Prostate gland (tissue), 2 donors: Measurements from ENCODE around the gene CCDC80. TPM values are rescaled to one million over a fixed set of nuclear protein-coding genes. Genes with fewer than 3 reads are reported as not detected.

Experiments
- DNase-seq: peaks from one replicate; pipeline ENCODE4 v3.0.0-alpha.2; 2019; ENCODE audit warnings: low spot score
- H3K27ac ChIP-seq, 2 donors: fragments of 200-600 bp; sonication (generic); 2 replicates each; pipeline ENCODE4 v1.5.1; 2017 to 2019
- H3K27me3 ChIP-seq: fragments of 200-600 bp; sonication (generic); replicated peaks from 2 replicates; pipeline ENCODE4 v1.5.1; 2019; ENCODE audit not compliant: insufficient read depth
- H3K36me3 ChIP-seq, 2 donors: fragments of 200-600 bp; sonication (generic); 1 replicate in 1 of 2; 2 replicates in 1 of 2; pipeline versions ENCODE4 v1.5.1 to v1.8.1; 2017 to 2019
- H3K4me1 ChIP-seq: fragments of 200-600 bp; sonication (generic); replicated peaks from 2 replicates; pipeline ENCODE4 v1.5.1; 2019
- H3K4me3 ChIP-seq, 2 donors: fragments of 200-600 bp; sonication (generic); 2 replicates each; pipeline ENCODE4 v1.5.1; 2017 to 2019
- H3K9me3 ChIP-seq: fragments of 200-600 bp; sonication (generic); 2 replicates; pipeline ENCODE4 v1.5.1; 2017
- POLR2A ChIP-seq: fragments of 450-650 bp; IDR thresholded peaks from one replicate; pipeline ENCODE4 v1.6.1; 2016; ENCODE audit warnings: antibody characterized with exemption, mild to moderate bottlenecking
- POLR2AphosphoS5 ChIP-seq: sonication (generic); formaldehyde crosslinking; IDR thresholded peaks from one replicate; pipeline ENCODE4 v1.6.1; 2017; ENCODE audit warnings: antibody characterized with exemption
- WGBS: methylation state at CpG from one replicate; pipeline ENCODE4 v1.1.5; 2018; 5-methylcytosine and 5-hydroxymethylcytosine counted together
- intact Hi-C: fragments of 100-400 bp; cut with DNase I; formaldehyde crosslinking; loops from one replicate; pipeline ENCODE4 v1.14.2; 2022
- total RNA-seq, 2 donors: library from RNA; depleted of rRNA; stranded (reverse); fragments of >200 nt; gene quantifications; one replicate each; pipeline ENCODE4 v1.1.0, GENCODE V29; 2016
- TF ChIP-seq, protein P1 (sequence below), 4 experiments: fragments of 200-600 bp in 2 of 4; fragments of 450-650 bp in 2 of 4; sonication (generic) in 2 of 4; IDR thresholded peaks; 1 replicate in 3 of 4; 2 replicates in 1 of 4; pipeline ENCODE4 v1.5.1; 2016 to 2019; ENCODE audit warnings: antibody characterized with exemption in 4 of 4, mild to moderate bottlenecking in 2 of 4, moderate library complexity in 2 of 4

CCDC80 gene
- total RNA-seq, 2 donors from 2014 or later, result 2.7 to 18.4 TPM

- DNase-seq, result no peak
- TF ChIP-seq POLR2AphosphoS5 (no peak), POLR2A (no peak)
- TF ChIP-seq, protein P1, sequence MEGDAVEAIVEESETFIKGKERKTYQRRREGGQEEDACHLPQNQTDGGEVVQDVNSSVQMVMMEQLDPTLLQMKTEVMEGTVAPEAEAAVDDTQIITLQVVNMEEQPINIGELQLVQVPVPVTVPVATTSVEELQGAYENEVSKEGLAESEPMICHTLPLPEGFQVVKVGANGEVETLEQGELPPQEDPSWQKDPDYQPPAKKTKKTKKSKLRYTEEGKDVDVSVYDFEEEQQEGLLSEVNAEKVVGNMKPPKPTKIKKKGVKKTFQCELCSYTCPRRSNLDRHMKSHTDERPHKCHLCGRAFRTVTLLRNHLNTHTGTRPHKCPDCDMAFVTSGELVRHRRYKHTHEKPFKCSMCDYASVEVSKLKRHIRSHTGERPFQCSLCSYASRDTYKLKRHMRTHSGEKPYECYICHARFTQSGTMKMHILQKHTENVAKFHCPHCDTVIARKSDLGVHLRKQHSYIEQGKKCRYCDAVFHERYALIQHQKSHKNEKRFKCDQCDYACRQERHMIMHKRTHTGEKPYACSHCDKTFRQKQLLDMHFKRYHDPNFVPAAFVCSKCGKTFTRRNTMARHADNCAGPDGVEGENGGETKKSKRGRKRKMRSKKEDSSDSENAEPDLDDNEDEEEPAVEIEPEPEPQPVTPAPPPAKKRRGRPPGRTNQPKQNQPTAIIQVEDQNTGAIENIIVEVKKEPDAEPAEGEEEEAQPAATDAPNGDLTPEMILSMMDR (IDR thresholded peaks at IDR 0.05), result no peak
- intact Hi-C loops, result loop anchor here (5.0 kb wide), 1 partner anchor 337 kb away; the partner anchor contains the start of gene CD200R1
- no peaks in the 10 kb centered on the region for H3K4me1 ChIP-seq
- H3K36me3 ChIP-seq, result no peaks in the 10 kb centered on the region
- H3K9me3 ChIP-seq, result no peaks in the 10 kb centered on the region
- peak overlapping the region; percentile 38 to 42 for H3K27ac ChIP-seq
- 8% methylated on average over 10 of the region's 10 CpGs for WGBS
- H3K4me3 ChIP-seq, result peak overlapping the region in 1 of 2 donors; percentile 18
- H3K27me3 ChIP-seq, result peaks cover 5% of the 10 kb centered on the region
Observed at GRCh38 chr3:112640276-112640929, 540 bp downstream of the CCDC80 start.

DNA sequence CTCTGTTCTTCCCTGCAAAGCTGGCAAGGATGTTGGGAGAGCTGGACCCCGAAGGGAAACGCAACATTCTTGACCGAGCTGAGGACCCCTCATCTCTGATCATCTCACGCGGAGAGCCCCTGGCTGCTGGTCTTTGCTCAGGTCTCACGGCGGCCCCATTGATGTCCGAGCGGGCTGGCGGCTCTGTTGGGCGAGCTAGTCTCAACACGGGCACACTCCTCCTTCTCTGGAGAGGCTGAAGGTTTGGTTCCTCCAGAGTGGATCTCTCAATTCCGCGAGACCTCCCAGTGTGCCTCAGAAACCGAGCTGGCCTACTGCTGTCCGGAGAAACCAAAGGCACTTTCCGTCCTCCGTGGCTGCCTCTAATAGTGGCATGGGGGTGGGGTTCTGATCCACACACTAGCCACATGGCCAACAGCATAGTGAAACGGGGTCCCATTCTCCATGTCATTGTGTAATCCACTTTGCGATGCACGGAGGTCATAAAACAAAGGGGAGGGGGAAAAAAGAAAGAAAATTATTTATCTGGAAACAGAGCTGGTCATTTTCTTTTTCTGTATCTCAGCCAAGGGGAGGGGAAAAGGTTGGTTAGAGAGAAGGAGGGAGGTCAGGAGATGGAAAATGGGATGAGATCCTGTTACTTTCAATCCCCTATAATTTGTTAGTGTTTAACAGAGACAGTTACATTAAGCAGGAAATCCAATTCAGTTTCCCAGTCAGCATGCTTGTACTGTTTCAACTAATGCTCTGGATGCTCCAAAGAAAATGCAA, 1.3 kb downstream of the CCDC80 start:
- H3K27ac ChIP-seq, result no peak overlapping the region
- intact Hi-C loops, result loop anchor here (5.0 kb wide), 3 partner anchors 57 to 338 kb away; partner anchors contain the start of genes ATG3, CD200R1 and SLC35A5
- no peaks in the 10 kb centered on the region for H3K36me3 ChIP-seq
- H3K27me3 ChIP-seq, result peaks cover 5% of the 10 kb centered on the region
- peak overlapping the region in 1 of 2 donors; percentile 1 for H3K4me3 ChIP-seq
- H3K9me3 ChIP-seq, result no peaks in the 10 kb centered on the region
- 79% methylated on average over 21 of the region's 21 CpGs for WGBS
- no peak for DNase-seq
- no peak for TF ChIP-seq POLR2A
- TF ChIP-seq POLR2AphosphoS5, result no peak
- TF ChIP-seq, protein P1 (IDR thresholded peaks at IDR 0.05), result no peak
- no peaks in the 10 kb centered on the region for H3K4me1 ChIP-seq

- DNase-seq, result no peak
- no peaks in the 10 kb centered on the region for H3K27me3 ChIP-seq
- no peak for TF ChIP-seq POLR2A
- TF ChIP-seq POLR2AphosphoS5, result no peak
- TF ChIP-seq, protein P1 (IDR thresholded peaks at IDR 0.05), result no peak
- H3K9me3 ChIP-seq, result no peaks in the 10 kb centered on the region
- no peak overlapping the region for H3K27ac ChIP-seq
- no peak overlapping the region for H3K4me3 ChIP-seq
- 85% methylated on average over 17 of the region's 17 CpGs for WGBS
- H3K36me3 ChIP-seq, result no peaks in the 10 kb centered on the region
- no peaks in the 10 kb centered on the region for H3K4me1 ChIP-seq
- intact Hi-C loops, result loop anchor here (5.0 kb wide), 2 partner anchors 56 to 76 kb away; partner anchors contain the start of genes ATG3 and SLC35A5
Observed at GRCh38 chr3:112638327-112639020, 2.5 kb downstream of the CCDC80 start.

GRCh38 chr3:112637700-112638099, 3.2 kb downstream of the CCDC80 start:
- WGBS, result 76% methylated on average over 4 of the region's 4 CpGs
- Histone ChIP-seq H3K4me3 (no peak overlapping the region), H3K27me3 (no peaks in the 10 kb centered on the region), H3K4me1 (no peaks in the 10 kb centered on the region), H3K27ac (no peak overlapping the region), H3K9me3 (no peaks in the 10 kb centered on the region), H3K36me3 (no peaks in the 10 kb centered on the region)
- intact Hi-C loops, result loop anchor here (5.0 kb wide), 2 partner anchors 55 to 75 kb away; partner anchors contain the start of genes ATG3 and SLC35A5
- TF ChIP-seq POLR2AphosphoS5, result no peak
- TF ChIP-seq, protein P1 (IDR thresholded peaks at IDR 0.05), result no peak
- no peak for TF ChIP-seq POLR2A
- DNase-seq, result no peak
